Activated CD4-positive, alpha-beta T cell treated with anti-CD3 and anti-CD28 coated beads for 24 hours (primary cell): ENCODE results near the gene C12orf75.
"Not testable (repeated sequence)": the region's sequence is repeated elsewhere in the genome, so short reads cannot be mapped to it uniquely, and the experiment has no call there.

Experiments
- DNase-seq, 2 donors: peaks; one replicate each; pipeline ENCODE4 v3.0.0-alpha.2; 2020; ENCODE audit warnings: low read depth in 2 of 2

Gene C12orf75

GRCh38 chr12:105336411-105336810 lies 5.9 kb downstream of the C12orf75 start:
- DNase-seq, result no peak

- no peak for DNase-seq
Observed at GRCh38 chr12:105337391-105337790, 6.9 kb downstream of the C12orf75 start.

- DNase-seq, result no peak
Observed at GRCh38 chr12:105338966-105339365, 8.5 kb downstream of the C12orf75 start.

- no peak for DNase-seq
Observed at GRCh38 chr12:105341010-105341409, 10.5 kb downstream of the C12orf75 start.

GRCh38 chr12:105341620-105342019 lies 11.1 kb downstream of the C12orf75 start:
- not testable (repeated sequence) for DNase-seq

GRCh38 chr12:105342464-105342863 lies 12.0 kb downstream of the C12orf75 start:
- no peak for DNase-seq

GRCh38 chr12:105343836-105344235 lies 13.3 kb downstream of the C12orf75 start:
- DNase-seq, result no peak

GRCh38 chr12:105347499-105347898 lies 17.0 kb downstream of the C12orf75 start:
- DNase-seq, result no peak

GRCh38 chr12:105348142-105348541 lies 17.7 kb downstream of the C12orf75 start:
- DNase-seq, result no peak

- DNase-seq, result no peak
Observed at GRCh38 chr12:105348561-105348960, 18.1 kb downstream of the C12orf75 start.

- no peak for DNase-seq
Observed at GRCh38 chr12:105349138-105349537, 18.6 kb downstream of the C12orf75 start.

- no peak for DNase-seq
Observed at GRCh38 chr12:105351523-105351922, 21.0 kb downstream of the C12orf75 start.

GRCh38 chr12:105352052-105352451 lies 21.6 kb downstream of the C12orf75 start:
- DNase-seq, result no peak

- DNase-seq, result no peak
Observed at GRCh38 chr12:105352940-105353635, 22.6 kb downstream of the C12orf75 start.

- DNase-seq, result no peak
Observed at GRCh38 chr12:105355752-105356151, 25.3 kb downstream of the C12orf75 start.

- DNase-seq, result no peak
Observed at GRCh38 chr12:105357162-105357691, 26.7 kb downstream of the C12orf75 start.

- no peak for DNase-seq
Observed at GRCh38 chr12:105358789-105359188, 28.3 kb downstream of the C12orf75 start.

GRCh38 chr12:105359856-105360255 lies 29.4 kb downstream of the C12orf75 start:
- no peak for DNase-seq

- no peak for DNase-seq
Observed at GRCh38 chr12:105363890-105364289, 33.4 kb downstream of the C12orf75 start.

GRCh38 chr12:105365231-105365630 lies 34.7 kb downstream of the C12orf75 start:
- no peak for DNase-seq

- DNase-seq, result no peak
Observed at GRCh38 chr12:105368047-105368646, 37.7 kb downstream of the C12orf75 start.

- DNase-seq, result no peak
Observed at GRCh38 chr12:105369014-105369413, 38.5 kb downstream of the C12orf75 start.

- DNase-seq, result no peak
Observed at GRCh38 chr12:105374303-105374702, 43.8 kb downstream of the C12orf75 start.
